ENCODE results near the gene SLC9B1.
A peak's percentile ranks its signal among the peaks of the same experiment; 100 is the strongest.
"Not testable (repeated sequence)": the region's sequence is repeated elsewhere in the genome, so short reads cannot be mapped to it uniquely, and the experiment has no call there.

The SLC9B1 gene

DNA sequence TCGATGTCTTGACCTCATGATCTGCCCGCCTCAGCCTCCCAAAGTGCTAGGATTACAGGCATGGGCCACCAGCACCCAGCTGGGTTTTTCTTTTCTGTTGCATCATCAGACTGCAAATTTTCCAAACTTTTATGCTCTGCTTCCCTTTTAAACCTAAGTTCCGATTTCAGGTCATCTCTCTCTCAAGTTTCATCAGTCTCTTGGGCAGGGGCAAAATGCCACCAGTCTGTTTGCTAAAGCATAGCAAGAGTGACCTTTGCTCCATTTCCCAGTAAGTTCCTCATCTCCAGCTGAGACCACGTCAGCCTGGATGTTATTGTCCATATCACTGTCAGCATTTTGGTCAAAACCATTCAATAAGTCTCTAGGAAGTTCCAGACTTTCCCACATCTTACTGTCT, 141.2 kb downstream of the SLC9B1 start:
- DNase-seq (ENCODE audit: low read depth in 3 of 3): not testable (repeated sequence)

DNA sequence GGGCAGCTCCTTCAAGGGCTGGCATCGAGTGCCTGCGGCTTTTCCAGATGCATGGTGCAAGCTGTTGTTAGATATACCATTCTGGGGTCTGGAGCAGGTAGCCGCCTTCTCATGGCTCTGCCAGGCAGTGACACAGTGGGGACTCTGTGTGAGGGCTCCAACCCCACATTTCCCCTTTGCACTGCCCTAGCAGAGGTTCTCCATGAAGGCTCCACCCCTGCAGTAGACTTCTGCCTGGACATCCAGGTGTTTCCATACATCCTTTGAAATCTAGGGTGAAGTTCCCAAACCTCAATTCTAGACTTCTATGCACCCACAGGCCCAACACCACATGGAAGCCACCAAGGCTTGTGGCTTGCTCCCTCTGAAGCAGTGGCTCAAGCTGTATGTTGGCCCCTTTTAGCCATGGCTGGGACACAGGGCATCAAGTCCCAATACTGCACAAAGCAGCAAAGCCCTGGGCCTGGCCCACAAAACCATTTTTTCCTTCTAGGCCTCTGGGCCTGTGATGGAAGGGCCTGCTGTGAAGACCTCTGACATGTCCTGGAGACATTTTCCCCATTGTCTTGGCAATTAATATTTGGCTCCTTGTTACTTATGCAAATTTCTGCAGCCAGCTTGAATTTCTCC, 141.9 kb downstream of the SLC9B1 start:
- DNase-seq (ENCODE audit: low read depth in 3 of 3): not testable (repeated sequence)

DNA sequence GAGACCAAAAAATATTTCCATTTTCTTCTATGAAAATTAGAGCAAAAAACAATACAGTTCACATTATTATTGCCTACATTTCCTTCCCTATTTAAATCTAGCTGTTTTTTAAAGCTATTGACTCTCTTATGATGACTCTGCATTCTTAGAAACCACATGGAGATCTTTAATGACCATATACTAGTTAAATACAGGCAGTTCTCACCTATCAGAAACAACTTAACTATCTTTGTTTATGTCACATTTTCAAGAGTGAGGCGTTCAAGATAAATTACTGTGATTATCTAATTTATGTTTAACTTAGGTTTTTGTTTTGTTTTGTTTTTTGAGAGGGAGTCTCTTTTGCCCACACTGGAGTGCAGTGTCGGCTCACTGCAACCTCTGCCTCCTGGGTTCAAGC, 147.7 kb downstream of the SLC9B1 start:
- no peak for DNase-seq (ENCODE audit: low read depth in 3 of 3)

DNA sequence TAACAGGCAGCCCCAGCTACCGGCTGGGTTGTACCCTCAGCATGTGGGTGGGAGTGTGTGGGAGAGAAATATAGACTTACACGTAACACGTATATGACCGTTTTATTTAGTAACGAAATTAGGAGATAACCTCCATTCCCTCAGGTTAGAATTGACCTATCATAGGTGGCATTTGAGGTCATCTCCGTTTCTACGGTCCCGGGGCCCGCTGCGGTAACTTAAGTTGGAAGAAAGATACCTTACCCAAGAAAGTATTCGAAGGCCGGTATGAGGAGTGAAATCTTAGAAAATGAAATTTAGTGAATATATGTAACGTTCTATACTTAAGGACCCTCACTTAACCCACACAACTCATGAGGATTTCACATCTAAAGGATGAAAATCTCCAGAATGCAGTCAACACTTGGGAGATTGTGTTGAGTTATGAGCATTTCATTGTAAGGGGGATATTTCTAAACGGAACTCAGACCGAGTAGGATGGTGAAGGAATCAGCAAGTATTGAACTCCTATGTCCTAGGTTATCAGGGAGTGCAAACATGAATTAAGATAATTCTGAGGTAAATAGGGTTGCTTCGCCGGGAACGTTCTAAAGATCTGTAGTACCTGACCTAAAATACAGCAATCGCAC, 149.8 kb downstream of the SLC9B1 start:
- no peak for DNase-seq (ENCODE audit: low read depth in 3 of 3)

DNA sequence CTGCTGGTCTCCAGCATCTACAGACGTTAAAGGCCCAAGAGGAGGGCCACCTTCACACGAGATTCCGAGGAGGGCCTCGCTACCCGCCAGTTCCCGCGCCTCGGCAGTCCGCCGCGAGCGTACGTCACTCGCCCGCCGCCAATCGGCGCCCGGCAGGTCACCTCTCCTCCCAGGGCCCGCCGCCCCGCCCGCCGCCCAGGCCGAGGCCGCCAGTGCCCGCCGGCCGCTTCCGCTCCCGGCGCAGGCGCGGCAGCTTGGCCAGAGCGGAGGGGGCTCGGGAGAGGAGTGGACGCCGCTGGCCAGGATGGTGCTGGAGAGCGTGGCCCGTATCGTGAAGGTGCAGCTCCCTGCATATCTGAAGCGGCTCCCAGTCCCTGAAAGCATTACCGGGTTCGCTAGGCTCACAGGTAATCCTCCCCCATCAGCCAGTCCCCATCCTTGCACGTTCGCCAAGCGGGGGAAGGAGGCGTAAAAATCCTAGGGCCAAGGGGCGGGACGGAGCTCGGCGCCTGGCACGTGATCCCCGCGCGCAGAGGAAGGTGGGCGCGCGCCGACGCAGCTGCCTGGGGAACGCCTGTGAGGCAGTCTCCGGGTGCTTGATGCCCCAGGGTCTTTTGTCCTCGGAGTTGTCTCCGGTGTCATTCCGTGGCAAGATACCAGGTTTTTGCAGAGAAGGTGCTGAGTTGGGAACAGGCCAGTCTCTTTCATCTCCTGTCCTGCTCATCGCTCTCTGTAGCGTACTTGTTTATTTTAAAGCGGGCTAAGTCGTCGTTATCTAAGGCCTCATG, 150.5 kb downstream of the SLC9B1 start, which contains the start of gene CISD2:
CISD2 (plus strand) TSS at position 212 of the 788 bp plus-strand sequence; CDS start at position 305, 93 bp downstream.
- DNase-seq (ENCODE audit: low read depth in 3 of 3): peak; percentile 83 to 90 (median 84)

DNA sequence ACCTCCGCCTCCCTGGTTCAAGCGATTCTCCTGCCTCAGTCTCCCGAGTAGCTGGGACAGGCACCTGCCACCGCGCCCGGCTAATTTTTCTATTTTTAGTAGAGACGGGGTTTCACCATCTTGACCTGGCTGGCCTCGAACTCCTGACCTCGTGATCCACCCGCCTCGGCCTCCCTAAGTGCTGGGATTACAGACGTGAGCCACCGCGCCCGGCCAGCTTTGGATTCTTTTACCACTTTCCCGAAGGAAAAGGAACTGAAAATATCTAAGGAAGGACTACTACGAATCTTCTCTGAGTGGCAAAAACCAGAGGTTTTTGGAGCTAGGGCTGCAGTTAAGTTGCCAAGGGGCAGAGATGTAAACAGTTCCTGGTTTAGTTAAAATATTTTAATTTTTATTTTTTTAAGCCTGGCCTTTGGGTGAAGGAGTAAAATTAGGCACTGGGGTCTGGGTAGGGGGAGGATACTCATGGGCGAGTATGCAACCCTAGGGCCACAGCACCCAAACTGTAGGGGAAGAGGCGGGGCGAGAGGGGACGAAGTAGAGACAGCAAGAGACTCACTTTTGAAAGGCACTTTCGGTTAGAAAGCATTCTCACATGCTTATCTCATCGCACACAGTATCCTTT, 151.2 kb downstream of the SLC9B1 start:
- DNase-seq (ENCODE audit: low read depth in 3 of 3): peak in 1 of 3 experiments; percentile 25

DNA sequence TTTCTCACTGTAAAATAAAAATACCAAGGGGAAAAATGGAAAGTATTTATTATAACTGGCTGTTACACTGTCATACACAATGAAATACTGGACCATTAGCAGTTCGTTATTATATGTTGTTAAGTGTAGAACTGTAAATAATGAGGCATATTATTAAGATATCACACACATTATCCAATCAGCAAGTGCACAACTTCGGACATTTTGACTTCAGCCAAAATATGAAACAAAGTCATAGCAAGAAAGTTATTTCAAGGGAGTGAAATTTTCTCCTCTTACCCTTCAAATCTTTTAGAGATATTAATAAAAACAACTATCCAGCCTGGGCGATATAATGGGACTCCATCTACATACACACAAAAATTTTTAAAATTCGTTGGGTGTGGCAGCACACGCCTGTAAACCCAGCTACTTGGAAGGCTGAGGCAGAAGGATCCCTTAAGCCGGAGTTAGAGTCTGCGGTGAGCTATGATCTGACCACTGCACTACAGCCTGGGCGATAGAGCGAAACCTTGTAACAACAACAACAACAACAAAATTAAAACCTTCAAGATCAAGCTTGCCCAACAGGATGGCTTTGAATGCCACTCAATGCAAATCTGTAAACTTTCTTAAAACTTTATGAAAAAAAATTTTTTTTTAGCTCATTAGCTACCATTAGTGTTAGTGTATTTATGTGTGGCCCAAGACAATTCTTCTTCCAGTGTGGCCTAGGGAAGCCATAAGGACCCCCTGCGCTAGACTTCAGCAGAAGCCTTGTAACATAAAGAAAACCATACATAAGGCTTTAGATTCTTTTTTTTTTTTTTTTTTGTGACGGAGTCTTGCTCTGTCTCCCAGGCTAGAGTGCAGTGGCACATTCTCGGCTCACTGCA, 152.0 kb downstream of the SLC9B1 start:
- DNase-seq (ENCODE audit: low read depth in 3 of 3): no peak

DNA sequence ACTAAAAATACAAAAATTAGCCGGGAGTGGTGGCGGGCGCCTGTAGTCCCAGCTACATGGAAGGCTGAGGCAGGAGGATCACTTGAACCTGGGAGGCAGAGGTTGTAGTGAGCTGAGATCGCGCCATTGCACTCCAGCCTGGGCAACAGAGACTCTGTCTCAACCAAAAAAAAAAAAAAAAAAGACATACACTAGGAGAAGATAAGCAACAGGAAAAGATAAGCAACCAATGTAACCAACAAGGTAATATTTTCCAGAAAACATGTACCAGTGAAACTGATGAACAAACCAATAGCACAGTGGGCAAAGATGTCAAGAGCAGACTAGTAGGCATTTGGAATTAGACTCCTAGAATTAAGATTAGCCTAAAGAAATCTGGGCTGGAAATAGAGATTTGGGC, 154.2 kb downstream of the SLC9B1 start:
- DNase-seq (ENCODE audit: low read depth in 3 of 3): not testable (repeated sequence)

DNA sequence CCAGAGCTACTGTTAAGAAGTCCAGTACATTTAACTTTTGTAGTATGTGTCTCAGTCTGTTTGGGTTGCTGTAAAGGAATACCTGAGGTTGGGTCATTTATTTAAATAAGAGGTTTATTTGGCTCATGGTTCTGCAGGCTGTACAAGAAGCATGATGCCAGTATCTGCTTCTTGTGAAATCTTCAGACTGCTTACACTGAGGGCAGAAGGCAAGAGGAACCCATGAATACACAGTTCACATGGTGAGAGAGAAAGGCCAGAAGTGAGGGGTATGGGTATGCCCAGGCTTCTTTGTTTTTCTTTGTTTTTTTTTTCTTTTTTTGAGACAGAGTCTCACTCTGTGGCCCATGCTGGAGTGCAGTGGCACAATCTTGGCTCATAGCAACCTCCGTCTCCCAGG, 156.8 kb downstream of the SLC9B1 start:
- no peak for DNase-seq (ENCODE audit: low read depth in 3 of 3)

DNA sequence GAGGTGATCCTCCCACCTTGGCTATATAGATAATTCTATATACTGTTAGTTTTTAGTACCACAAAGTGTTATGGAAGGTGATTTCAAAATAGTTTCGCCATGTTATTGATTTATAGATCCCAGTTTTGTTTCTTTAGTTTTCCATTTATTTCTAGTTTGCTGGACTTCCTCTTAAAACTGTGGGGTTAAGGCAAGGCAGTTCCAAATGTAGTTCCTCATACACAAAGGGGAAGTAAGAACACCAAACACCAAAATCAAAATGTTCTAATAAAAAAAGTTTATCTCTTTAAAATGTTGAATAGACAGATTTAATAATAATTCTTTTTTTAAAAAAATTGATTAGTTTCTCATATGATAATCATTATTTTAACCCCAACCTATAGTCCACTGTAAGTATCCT, 157.5 kb downstream of the SLC9B1 start:
- no peak for DNase-seq (ENCODE audit: low read depth in 3 of 3)

DNA sequence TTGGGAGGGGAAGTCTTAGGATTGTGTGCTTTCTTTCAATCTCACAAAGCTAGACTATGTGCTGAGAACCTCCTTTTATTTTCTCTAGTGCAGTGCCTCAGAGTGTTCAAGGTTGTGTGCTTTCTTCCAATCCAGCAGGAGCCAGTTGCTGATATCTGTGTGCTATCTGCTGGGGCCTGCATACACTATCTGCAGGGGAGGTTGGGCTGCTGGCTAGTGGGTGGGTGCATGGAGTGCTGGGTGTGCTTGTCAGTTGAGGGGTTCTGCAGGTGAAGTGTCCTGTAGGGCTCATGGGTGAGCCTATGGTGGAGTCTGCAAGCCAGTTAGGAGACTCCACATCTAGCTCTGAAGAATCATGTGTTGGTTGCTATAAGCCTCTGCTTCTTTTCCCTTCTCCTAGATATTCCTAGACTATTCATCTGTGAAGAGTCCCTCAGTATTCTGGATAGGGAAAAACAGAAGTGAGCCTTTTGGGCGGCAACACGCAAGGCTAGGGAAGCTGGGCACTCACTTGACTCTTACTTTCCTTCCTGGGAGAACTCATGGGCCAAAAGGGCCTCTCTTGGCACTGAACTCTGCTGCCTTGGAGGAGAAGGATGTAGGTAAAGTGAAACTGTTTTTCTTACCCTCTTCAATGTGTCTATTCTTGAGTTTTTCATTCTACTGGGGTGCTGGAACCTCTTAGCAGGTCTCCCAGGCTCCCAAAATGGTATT, 158.7 kb downstream of the SLC9B1 start:
- no peak for DNase-seq (ENCODE audit: low read depth in 3 of 3)

DNA sequence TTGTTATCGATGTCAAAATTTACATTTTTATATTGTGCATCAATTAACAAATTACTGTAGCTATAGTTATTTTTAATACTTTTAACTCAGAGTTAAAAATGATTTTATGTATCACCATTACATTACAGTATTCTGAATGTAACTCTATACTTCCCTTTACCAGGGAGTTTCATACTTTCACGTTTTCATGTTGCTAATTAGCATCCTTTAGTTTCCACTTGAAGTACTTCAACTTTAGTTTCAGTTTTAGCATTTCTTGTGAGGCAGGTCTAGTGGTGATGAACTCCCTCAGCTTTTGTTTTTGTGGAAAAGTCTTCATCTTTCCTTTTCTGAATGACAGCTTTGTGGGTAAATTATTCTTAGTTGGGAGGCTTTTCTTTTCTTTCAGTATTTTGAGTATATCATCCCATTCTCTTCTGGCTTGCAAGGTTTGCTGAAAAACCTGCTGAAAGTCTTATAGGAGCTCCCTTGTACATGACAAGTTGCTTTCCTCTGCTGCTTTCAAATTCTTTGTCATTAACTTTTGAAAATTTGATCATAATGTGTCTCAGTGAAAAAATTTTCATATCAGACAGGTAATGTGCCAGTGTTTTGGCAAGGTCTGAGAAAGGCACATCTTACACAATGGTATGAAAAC, 160.6 kb downstream of the SLC9B1 start:
- no peak for DNase-seq (ENCODE audit: low read depth in 3 of 3)
